T-cell (primary cell): ENCODE measurements around the gene CLEC7A. TPM values are rescaled to one million over a fixed set of nuclear protein-coding genes. Genes with fewer than 3 reads are reported as not detected.

ENCODE experiments used
- ATAC-seq, 4 experiments: fragments of 200-7000 bp in 3 of 4; fragments of 150-1000 bp in 1 of 4; cut with Tn5 transposase; replicated peaks in 1 of 4; 1 replicate in 3 of 4; 2 replicates in 1 of 4; pipeline ENCODE4 v1.10.0; 2021; ENCODE audit warnings: moderate library complexity in 3 of 4, mild to moderate bottlenecking in 2 of 4, moderate number of reproducible peaks in 1 of 4
- CTCF ChIA-PET, 2 donors: fragments of 300-600 bp; sonication (Branson Sonifier 250); formaldehyde crosslinking; loops; one replicate each; lab custom pipeline; 2022; ENCODE audit warnings: antibody characterized with exemption in 2 of 2; lab: Charles Lee
- POLR2A ChIA-PET, 2 donors: fragments of 300-600 bp; sonication (Branson Sonifier 250); formaldehyde crosslinking; loops; one replicate each; lab custom pipeline; 2022; ENCODE audit warnings: antibody characterized with exemption in 2 of 2; lab: Charles Lee
- DNase-seq, 35 experiments: peaks; one replicate each; pipeline versions ENCODE4 v3.0.0 to v3.0.0-alpha.2; 2013 to 2023
- H3K27ac ChIP-seq: one replicate; pipeline ENCODE4 v1.5.1; 2013; ENCODE audit warnings: low read length
- H3K27me3 ChIP-seq, 2 experiments: replicated peaks in 1 of 2; 1 replicate in 1 of 2; 2 replicates in 1 of 2; pipeline versions ENCODE4 v1.6.1 to v1.7.0; 2013; ENCODE audit warnings: low read length in 1 of 2, mixed read lengths in 1 of 2; ENCODE audit not compliant: control insufficient read depth in 2 of 2, insufficient read depth in 2 of 2; ENCODE audit errors: extremely low read depth in 1 of 2
- H3K36me3 ChIP-seq, 2 donors: 1 replicate in 1 of 2; 2 replicates in 1 of 2; pipeline versions ENCODE4 v1.6.1 to v1.7.0; 2013; ENCODE audit warnings: low read length in 1 of 2; ENCODE audit not compliant: control insufficient read depth in 2 of 2, insufficient read depth in 1 of 2; ENCODE audit errors: extremely low read depth in 1 of 2
- H3K4me1 ChIP-seq, 2 experiments: 1 replicate in 1 of 2; 2 replicates in 1 of 2; pipeline versions ENCODE4 v1.6.1 to v1.7.0; 2013; ENCODE audit warnings: low read length in 2 of 2, mixed read lengths in 1 of 2; ENCODE audit not compliant: insufficient read depth in 2 of 2, control insufficient read depth in 1 of 2; ENCODE audit errors: extremely low read depth in 1 of 2
- H3K4me3 ChIP-seq, 2 donors: 1 replicate in 1 of 2; 2 replicates in 1 of 2; pipeline versions ENCODE4 v1.5.1 to v1.7.0; 2013; ENCODE audit warnings: mild to moderate bottlenecking in 2 of 2, low read length in 1 of 2, moderate library complexity in 1 of 2; ENCODE audit not compliant: control insufficient read depth in 1 of 2; ENCODE audit errors: extremely low read depth in 1 of 2
- H3K9me3 ChIP-seq: 2 replicates; pipeline ENCODE4 v1.7.0; 2013
- H3K27ac Mint-ChIP-seq, 2 donors: one replicate each; pipeline ENCODE4 v1.8.0; 2020 to 2021; ENCODE audit warnings: mild to moderate bottlenecking in 2 of 2, mixed read lengths in 2 of 2
- H3K27me3 Mint-ChIP-seq, 2 donors: one replicate each; pipeline ENCODE4 v1.8.0; 2021 to 2022; ENCODE audit warnings: mixed read lengths in 2 of 2
- H3K36me3 Mint-ChIP-seq: one replicate; pipeline ENCODE4 v1.8.0; 2021; ENCODE audit warnings: mixed read lengths
- H3K4me1 Mint-ChIP-seq, 3 donors: one replicate each; pipeline ENCODE4 v1.8.0; 2020 to 2022; ENCODE audit warnings: mixed read lengths in 3 of 3, mild to moderate bottlenecking in 1 of 3
- H3K4me3 Mint-ChIP-seq, 3 donors: one replicate each; pipeline ENCODE4 v1.8.0; 2020 to 2022; ENCODE audit warnings: mild to moderate bottlenecking in 3 of 3, mixed read lengths in 3 of 3, moderate library complexity in 3 of 3
- H3K9me3 Mint-ChIP-seq, 3 donors: one replicate each; pipeline ENCODE4 v1.8.0; 2020 to 2022; ENCODE audit warnings: mixed read lengths in 3 of 3
- WGBS: methylation state at CpG from one replicate; pipeline ENCODE4 v1.1.5; 2013; ENCODE audit warnings: missing lambda C conversion rate; ENCODE audit not compliant: insufficient coverage; 5-methylcytosine and 5-hydroxymethylcytosine counted together
- total RNA-seq, 35 experiments: library from RNA in 6 of 35; stranded (reverse) in 6 of 35; fragments of 120-200 nt in 1 of 35; gene quantifications; one replicate each; pipeline versions ENCODE4 v1.2.1 to v1.2.4 and lab custom pipeline; 2013 to 2026

CLEC7A gene
- total RNA-seq, 5 donors from 2014 or later (not counting 1 experiment from before 2014, with no cell fraction given), result 0.15 to 1.6 (median 0.49) TPM

- no peaks in the 10 kb centered on the region for H3K27me3 ChIP-seq
- ATAC-seq (no peak), DNase-seq (no peak)
- Mint-ChIP-seq H3K4me3 (no peak overlapping the region), H3K27me3 (peaks cover 9 to 10% of the 10 kb centered on the region in 2 donors), H3K9me3 (peaks cover 0 to 6% (median 6%) of the 10 kb centered on the region in 3 donors), H3K4me1 (no peaks in the 10 kb centered on the region), H3K27ac (no peak overlapping the region), H3K36me3 (no peaks in the 10 kb centered on the region)
- ChIA-PET CTCF (no interaction called here), POLR2A (no interaction called here)
- no peaks in the 10 kb centered on the region for H3K4me1 ChIP-seq
- no peaks in the 10 kb centered on the region for H3K9me3 ChIP-seq
- no peak overlapping the region for H3K27ac ChIP-seq
- no peak overlapping the region for H3K4me3 ChIP-seq
- no peaks in the 10 kb centered on the region for H3K36me3 ChIP-seq
- 83% methylated on average over 1 of the region's 2 CpGs for WGBS
These were observed 19.6 kb downstream of the CLEC7A start for GRCh38 chr12:10110256-10110844.

- H3K27ac ChIP-seq, result no peak overlapping the region
- DNase-seq, result no peak
- no CpG with 5 or more reads among the region's 2 CpGs for WGBS
- H3K9me3 Mint-ChIP-seq, result peaks cover 6 to 12% (median 6%) of the 10 kb centered on the region in 3 donors
- H3K27me3 Mint-ChIP-seq, result peaks cover 29% of the 10 kb centered on the region in 2 donors
- CTCF ChIA-PET, result no interaction called here
- no peaks in the 10 kb centered on the region for H3K9me3 ChIP-seq
- no peak overlapping the region for H3K27ac Mint-ChIP-seq
- H3K36me3 Mint-ChIP-seq, result no peaks in the 10 kb centered on the region
- H3K27me3 ChIP-seq, result peaks cover 0 to 19% of the 10 kb centered on the region in 2 experiments
- no peak overlapping the region for H3K4me3 Mint-ChIP-seq
- no peaks in the 10 kb centered on the region for H3K36me3 ChIP-seq
- ATAC-seq, result no peak
- POLR2A ChIA-PET, result no interaction called here
- H3K4me1 ChIP-seq, result no peaks in the 10 kb centered on the region
- no peak overlapping the region for H3K4me3 ChIP-seq
- H3K4me1 Mint-ChIP-seq, result no peaks in the 10 kb centered on the region
These were observed 27.7 kb downstream of the CLEC7A start for GRCh38 chr12:10102322-10102721.

GRCh38 chr12:10101648-10102220, 28.3 kb downstream of the CLEC7A start:
- CTCF ChIA-PET, result no interaction called here
- Histone ChIP-seq H3K36me3 (no peaks in the 10 kb centered on the region), H3K27ac (no peak overlapping the region), H3K9me3 (no peaks in the 10 kb centered on the region), H3K27me3 (peaks cover 0 to 19% of the 10 kb centered on the region in 2 experiments), H3K4me3 (no peak overlapping the region), H3K4me1 (no peaks in the 10 kb centered on the region)
- Mint-ChIP-seq H3K4me1 (no peaks in the 10 kb centered on the region), H3K27me3 (peaks cover 29 to 30% of the 10 kb centered on the region in 2 donors), H3K27ac (no peak overlapping the region), H3K9me3 (peaks cover 6 to 12% (median 6%) of the 10 kb centered on the region in 3 donors), H3K36me3 (no peaks in the 10 kb centered on the region), H3K4me3 (no peak overlapping the region)
- ATAC-seq (no peak), DNase-seq (no peak)
- WGBS, result 100% methylated on average over 1 of the region's 1 CpG
- POLR2A ChIA-PET, result interaction anchor here in 1 of 2 donors (0.6 kb wide), 1 partner anchor 26 kb away, joined by 7 read pairs; no protein-coding TSS in a partner anchor

- Histone ChIP-seq H3K9me3 (no peaks in the 10 kb centered on the region), H3K27ac (no peak overlapping the region), H3K36me3 (no peaks in the 10 kb centered on the region), H3K4me1 (no peaks in the 10 kb centered on the region), H3K4me3 (no peak overlapping the region), H3K27me3 (peaks cover 0 to 19% of the 10 kb centered on the region in 2 experiments)
- ChIA-PET POLR2A (interaction anchor here in 1 of 2 donors (0.6 kb wide), 1 partner anchor 27 kb away, joined by 7 read pairs; no protein-coding TSS in a partner anchor), CTCF (interaction anchor here in 1 of 2 donors (0.7 kb wide), 1 partner anchor 264 kb away, joined by 7 read pairs; no protein-coding TSS in a partner anchor)
- 83% methylated on average over 4 of the region's 5 CpGs for WGBS
- ATAC-seq, result no peak
- Mint-ChIP-seq H3K4me3 (no peak overlapping the region), H3K4me1 (no peaks in the 10 kb centered on the region), H3K9me3 (peaks cover 6 to 12% (median 6%) of the 10 kb centered on the region in 3 donors), H3K36me3 (no peaks in the 10 kb centered on the region), H3K27ac (no peak overlapping the region), H3K27me3 (peaks cover 27 to 29% of the 10 kb centered on the region in 2 donors)
- no peak for DNase-seq
These were observed 28.9 kb downstream of the CLEC7A start for GRCh38 chr12:10101042-10101579.

DNA sequence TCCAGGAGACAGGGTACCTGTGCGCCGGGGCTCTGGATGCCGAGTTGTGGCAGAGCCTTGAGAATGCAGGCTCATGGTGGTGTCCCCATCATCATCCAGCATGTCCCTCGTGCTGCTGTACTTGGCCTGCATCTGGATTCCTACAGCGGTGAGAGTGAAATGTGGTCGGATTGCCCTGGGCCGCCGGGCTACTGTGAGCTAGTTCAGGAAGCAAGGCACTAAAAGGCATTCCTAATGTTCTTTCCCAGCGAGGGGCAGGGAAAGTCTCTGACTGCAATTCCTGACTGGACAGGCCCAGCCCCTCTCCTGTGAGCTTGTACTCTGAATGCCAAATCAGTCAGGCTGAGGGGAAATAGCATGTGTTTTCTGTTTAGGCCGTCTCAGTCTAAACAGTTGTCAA, 31.2 kb downstream of the CLEC7A start, which contains the start of gene CLEC1A:
TSS of gene CLEC1A (minus strand) at position 195 of the 400 bp plus-strand sequence. CDS start at position 132, 63 bp downstream.
- CTCF ChIA-PET, result interaction anchor here in 1 of 2 donors (0.6 kb wide), 1 partner anchor 14 kb away, joined by 6 read pairs; no protein-coding TSS in a partner anchor
- WGBS, result 89% methylated on average over 4 of the region's 10 CpGs
- Mint-ChIP-seq H3K27me3 (peaks cover 10 to 16% of the 10 kb centered on the region in 2 donors), H3K27ac (no peak within 1 kb of the TSS), H3K4me1 (no peaks in the 10 kb centered on the region), H3K4me3 (no peak within 1 kb of the TSS), H3K9me3 (peaks cover 4 to 8% (median 5%) of the 10 kb centered on the region in 3 donors), H3K36me3 (no peaks in the 10 kb centered on the region)
- ATAC-seq (no peak), DNase-seq (no peak)
- Histone ChIP-seq H3K4me1 (no peaks in the 10 kb centered on the region), H3K9me3 (no peaks in the 10 kb centered on the region), H3K36me3 (no peaks in the 10 kb centered on the region), H3K4me3 (no peak within 1 kb of the TSS), H3K27ac (no peak within 1 kb of the TSS), H3K27me3 (peaks cover 0 to 13% of the 10 kb centered on the region in 2 experiments)
- POLR2A ChIA-PET, result no interaction called here

- no peaks in the 10 kb centered on the region for H3K9me3 Mint-ChIP-seq
- ATAC-seq (no peak), DNase-seq (no peak)
- H3K4me3 ChIP-seq, result no peak overlapping the region
- no peaks in the 10 kb centered on the region for H3K36me3 ChIP-seq
- CTCF ChIA-PET, result no interaction called here
- WGBS, result 77% methylated on average over 2 of the region's 3 CpGs
- H3K36me3 Mint-ChIP-seq, result no peaks in the 10 kb centered on the region
- H3K9me3 ChIP-seq, result no peaks in the 10 kb centered on the region
- peaks cover 5 to 11% of the 10 kb centered on the region in 2 donors for H3K27me3 Mint-ChIP-seq
- POLR2A ChIA-PET, result interaction anchor here in 1 of 2 donors (0.6 kb wide), 1 partner anchor 846 kb away, joined by 3 read pairs; no protein-coding TSS in a partner anchor
- H3K27ac ChIP-seq, result no peak overlapping the region
- H3K27me3 ChIP-seq, result peaks cover 0 to 12% of the 10 kb centered on the region in 2 experiments
- H3K27ac Mint-ChIP-seq, result no peak overlapping the region
- no peak overlapping the region for H3K4me3 Mint-ChIP-seq
- H3K4me1 ChIP-seq, result no peaks in the 10 kb centered on the region
- H3K4me1 Mint-ChIP-seq, result no peaks in the 10 kb centered on the region
These were observed 32.5 kb downstream of the CLEC7A start for GRCh38 chr12:10097521-10097920.
